Fibroblast of skin of right quadriceps (primary cell): Measurements from ENCODE around the gene CRHR1.

Experiments
- DNase-seq: peaks from one replicate; pipeline ENCODE4 v3.0.0-alpha.2; 2013

Gene CRHR1

GRCh38 chr17:45824901-45825492 lies 40.9 kb downstream of the CRHR1 start:
- no peak for DNase-seq

GRCh38 chr17:45825792-45826191 lies 41.7 kb downstream of the CRHR1 start:
- no peak for DNase-seq

GRCh38 chr17:45826919-45827588 lies 42.9 kb downstream of the CRHR1 start:
- no peak for DNase-seq

- DNase-seq = no peak
These were observed 44.1 kb downstream of the CRHR1 start for GRCh38 chr17:45828171-45828570.

GRCh38 chr17:45828582-45829133 lies 44.5 kb downstream of the CRHR1 start:
- no peak for DNase-seq

- no peak for DNase-seq
These were observed 49.8 kb downstream of the CRHR1 start for GRCh38 chr17:45833920-45834319.

GRCh38 chr17:45834471-45835396 lies 50.6 kb downstream of the CRHR1 start:
- DNase-seq = no peak

- DNase-seq = no peak
These were observed 51.4 kb downstream of the CRHR1 start for GRCh38 chr17:45835481-45835880.

- DNase-seq = no peak
These were observed 52.2 kb downstream of the CRHR1 start for GRCh38 chr17:45836047-45837044.

- DNase-seq = no peak
These were observed 53.1 kb downstream of the CRHR1 start for GRCh38 chr17:45837187-45837586.

GRCh38 chr17:45837603-45838002 lies 53.5 kb downstream of the CRHR1 start:
- no peak for DNase-seq

GRCh38 chr17:45838751-45839295 lies 54.7 kb downstream of the CRHR1 start:
- no peak for DNase-seq

GRCh38 chr17:45839442-45839841 lies 55.3 kb downstream of the CRHR1 start:
- no peak for DNase-seq

- DNase-seq = no peak
These were observed 57.1 kb downstream of the CRHR1 start for GRCh38 chr17:45841186-45841585.

GRCh38 chr17:45841883-45842525 lies 57.9 kb downstream of the CRHR1 start:
- DNase-seq = no peak

- no peak for DNase-seq
These were observed 59.6 kb downstream of the CRHR1 start for GRCh38 chr17:45843722-45844121.

GRCh38 chr17:45844695-45845375 lies 60.7 kb downstream of the CRHR1 start, which contains the start of gene SPPL2C:
SPPL2C (plus strand) TSS chr17:45844881; CDS start chr17:45844907, 26 bp downstream.
- no peak for DNase-seq

GRCh38 chr17:45845376-45846185 lies 61.5 kb downstream of the CRHR1 start:
- DNase-seq = no peak

- no peak for DNase-seq
These were observed 62.1 kb downstream of the CRHR1 start for GRCh38 chr17:45846223-45846622.

GRCh38 chr17:45846646-45847045 lies 62.5 kb downstream of the CRHR1 start:
- DNase-seq = no peak
